Memory B cell (primary cell): ENCODE results near the gene OPCML.
"Not testable (repeated sequence)": the region's sequence is repeated elsewhere in the genome, so short reads cannot be mapped to it uniquely, and the experiment has no call there.

Experiments
- ATAC-seq: fragments of 150-1000 bp; cut with Tn5 transposase; 2 replicates; pipeline ENCODE4 v1.10.0; 2021; ENCODE audit warnings: low read depth, mild to moderate bottlenecking, moderate library complexity
- DNase-seq, 2 donors: peaks; one replicate each; pipeline ENCODE4 v3.0.0; 2022; ENCODE audit warnings: low spot score in 2 of 2
- H3K27ac Mint-ChIP-seq: one replicate; pipeline ENCODE4 v1.8.0; 2022; ENCODE audit warnings: mild to moderate bottlenecking, moderate library complexity, mixed read lengths
- H3K27me3 Mint-ChIP-seq: one replicate; pipeline ENCODE4 v1.8.0; 2022; ENCODE audit warnings: mixed read lengths
- H3K36me3 Mint-ChIP-seq: one replicate; pipeline ENCODE4 v1.8.0; 2022; ENCODE audit warnings: mild to moderate bottlenecking, mixed read lengths
- H3K4me1 Mint-ChIP-seq: one replicate; pipeline ENCODE4 v1.8.0; 2022; ENCODE audit warnings: mixed read lengths
- H3K4me3 Mint-ChIP-seq: one replicate; pipeline ENCODE4 v1.8.0; 2022; ENCODE audit warnings: mild to moderate bottlenecking, moderate library complexity, mixed read lengths
- H3K9me3 Mint-ChIP-seq: one replicate; pipeline ENCODE4 v1.8.0; 2022; ENCODE audit warnings: mixed read lengths

The OPCML gene

GRCh38 chr11:132409573-132410355, 1122.5 kb downstream of the OPCML start:
- H3K27ac Mint-ChIP-seq: no peak overlapping the region
- no peaks in the 10 kb centered on the region for H3K27me3 Mint-ChIP-seq
- H3K4me3 Mint-ChIP-seq: no peak overlapping the region
- DNase-seq: no peak
- H3K4me1 Mint-ChIP-seq: no peaks in the 10 kb centered on the region
- ATAC-seq: no peak
- peaks cover 11% of the 10 kb centered on the region for H3K9me3 Mint-ChIP-seq
- no peaks in the 10 kb centered on the region for H3K36me3 Mint-ChIP-seq

- H3K4me3 Mint-ChIP-seq: no peak overlapping the region
- H3K27me3 Mint-ChIP-seq: no peaks in the 10 kb centered on the region
- ATAC-seq: no peak
- H3K4me1 Mint-ChIP-seq: no peaks in the 10 kb centered on the region
- no peak overlapping the region for H3K27ac Mint-ChIP-seq
- no peaks in the 10 kb centered on the region for H3K36me3 Mint-ChIP-seq
- no peak for DNase-seq
- peaks cover 11% of the 10 kb centered on the region for H3K9me3 Mint-ChIP-seq
Observed at GRCh38 chr11:132408877-132409276, 1123.4 kb downstream of the OPCML start.

- H3K36me3 Mint-ChIP-seq: no peaks in the 10 kb centered on the region
- H3K4me3 Mint-ChIP-seq: no peak overlapping the region
- H3K27me3 Mint-ChIP-seq: peaks cover 2% of the 10 kb centered on the region
- no peaks in the 10 kb centered on the region for H3K4me1 Mint-ChIP-seq
- peaks cover 10% of the 10 kb centered on the region for H3K9me3 Mint-ChIP-seq
- no peak for DNase-seq
- H3K27ac Mint-ChIP-seq: no peak overlapping the region
- no peak for ATAC-seq
Observed at GRCh38 chr11:132405728-132406127, 1126.6 kb downstream of the OPCML start.

- H3K4me3 Mint-ChIP-seq: no peak overlapping the region
- H3K36me3 Mint-ChIP-seq: no peaks in the 10 kb centered on the region
- peaks cover 14% of the 10 kb centered on the region for H3K9me3 Mint-ChIP-seq
- H3K27me3 Mint-ChIP-seq: peaks cover 3% of the 10 kb centered on the region
- H3K4me1 Mint-ChIP-seq: no peaks in the 10 kb centered on the region
- DNase-seq (no peak), ATAC-seq (no peak)
- H3K27ac Mint-ChIP-seq: no peak overlapping the region
Observed at GRCh38 chr11:132402071-132402684, 1130.1 kb downstream of the OPCML start.

- Mint-ChIP-seq H3K27ac (no peak overlapping the region), H3K36me3 (no peaks in the 10 kb centered on the region), H3K4me1 (no peaks in the 10 kb centered on the region), H3K27me3 (peaks cover 1% of the 10 kb centered on the region), H3K4me3 (no peak overlapping the region), H3K9me3 (peaks cover 12% of the 10 kb centered on the region)
- ATAC-seq: no peak
- DNase-seq: no peak
Observed at GRCh38 chr11:132396318-132396717, 1136.0 kb downstream of the OPCML start.

- no peak overlapping the region for H3K4me3 Mint-ChIP-seq
- no peaks in the 10 kb centered on the region for H3K36me3 Mint-ChIP-seq
- DNase-seq: no peak
- no peaks in the 10 kb centered on the region for H3K4me1 Mint-ChIP-seq
- H3K9me3 Mint-ChIP-seq: peaks cover 13% of the 10 kb centered on the region
- H3K27me3 Mint-ChIP-seq: peaks cover 1% of the 10 kb centered on the region
- no peak overlapping the region for H3K27ac Mint-ChIP-seq
- ATAC-seq: no peak
Observed at GRCh38 chr11:132395434-132395833, 1136.9 kb downstream of the OPCML start.

GRCh38 chr11:132379540-132379939, 1152.8 kb downstream of the OPCML start:
- Mint-ChIP-seq H3K4me3 (no peak overlapping the region), H3K9me3 (peaks cover 4% of the 10 kb centered on the region), H3K27ac (no peak overlapping the region), H3K27me3 (no peaks in the 10 kb centered on the region), H3K4me1 (no peaks in the 10 kb centered on the region), H3K36me3 (no peaks in the 10 kb centered on the region)
- DNase-seq (no peak), ATAC-seq (no peak)

- H3K36me3 Mint-ChIP-seq: no peaks in the 10 kb centered on the region
- ATAC-seq: no peak
- H3K9me3 Mint-ChIP-seq: peaks cover 5% of the 10 kb centered on the region
- no peaks in the 10 kb centered on the region for H3K27me3 Mint-ChIP-seq
- H3K4me1 Mint-ChIP-seq: no peaks in the 10 kb centered on the region
- no peak overlapping the region for H3K4me3 Mint-ChIP-seq
- H3K27ac Mint-ChIP-seq: no peak overlapping the region
- no peak for DNase-seq
Observed at GRCh38 chr11:132373405-132374143, 1158.7 kb downstream of the OPCML start.

- not testable (repeated sequence) for H3K36me3 Mint-ChIP-seq, H3K4me1 Mint-ChIP-seq, H3K27me3 Mint-ChIP-seq, H3K27ac Mint-ChIP-seq, DNase-seq, H3K4me3 Mint-ChIP-seq, ATAC-seq
- H3K9me3 Mint-ChIP-seq: peaks cover 11% of the 10 kb centered on the region
Observed at GRCh38 chr11:132370114-132370513, 1162.2 kb downstream of the OPCML start.

GRCh38 chr11:132367293-132367692, 1165.0 kb downstream of the OPCML start:
- no peaks in the 10 kb centered on the region for H3K36me3 Mint-ChIP-seq
- H3K4me1 Mint-ChIP-seq: no peaks in the 10 kb centered on the region
- H3K9me3 Mint-ChIP-seq: peaks cover 14% of the 10 kb centered on the region
- no peaks in the 10 kb centered on the region for H3K27me3 Mint-ChIP-seq
- ATAC-seq (no peak), DNase-seq (no peak)
- no peak overlapping the region for H3K27ac Mint-ChIP-seq
- no peak overlapping the region for H3K4me3 Mint-ChIP-seq

GRCh38 chr11:132365650-132366049, 1166.7 kb downstream of the OPCML start:
- Mint-ChIP-seq H3K27me3 (no peaks in the 10 kb centered on the region), H3K27ac (no peak overlapping the region), H3K4me1 (no peaks in the 10 kb centered on the region), H3K9me3 (peaks cover 14% of the 10 kb centered on the region), H3K4me3 (no peak overlapping the region), H3K36me3 (no peaks in the 10 kb centered on the region)
- no peak for DNase-seq
- ATAC-seq: no peak
